Left ventricle myocardium inferior (tissue), 1 donor: ENCODE measurements around the gene DHDDS. TPM values are rescaled to one million over a fixed set of nuclear protein-coding genes. Genes with fewer than 3 reads are reported as not detected.

Experiments used
- DNase-seq: peaks from one replicate; pipeline ENCODE4 v3.0.0-alpha.2; 2020
- H3K27ac ChIP-seq: fragments of 200-600 bp; replicated peaks from 2 replicates; pipeline ENCODE4 v1.8.0; 2021
- H3K27me3 ChIP-seq: fragments of 200-600 bp; 2 replicates; pipeline ENCODE4 v1.8.0; 2021; ENCODE audit warnings: low read depth
- H3K36me3 ChIP-seq: fragments of 200-600 bp; 2 replicates; pipeline ENCODE4 v1.8.0; 2021
- H3K4me1 ChIP-seq: fragments of 200-600 bp; 2 replicates; pipeline ENCODE4 v1.8.0; 2021
- H3K4me3 ChIP-seq: fragments of 200-600 bp; 2 replicates; pipeline ENCODE4 v1.8.0; 2021; ENCODE audit warnings: mild to moderate bottlenecking, moderate library complexity
- H3K9me3 ChIP-seq: fragments of 200-600 bp; replicated peaks from 2 replicates; pipeline ENCODE4 v1.8.0; 2021
- intact Hi-C: fragments of 100-400 bp; cut with micrococcal nuclease; formaldehyde crosslinking; loops from one replicate; pipeline ENCODE4 v1.11.0; 2022
- total RNA-seq: library from RNA; stranded (reverse); fragmentation: NEBNext Ultra II Directional; extraction: Animal tissue kit (Norgen Biotek cat#: 25700); gene quantifications from one replicate; pipeline ENCODE4 v1.2.1, GENCODE V29; 2021
- TF ChIP-seq, protein P1 (sequence below): fragments of 200-600 bp; IDR thresholded peaks from 2 replicates; pipeline ENCODE4 v1.8.0; 2021; ENCODE audit warnings: antibody characterized with exemption, mild to moderate bottlenecking, borderline replicate concordance
- donor health status: DM: no; HTN: yes; CAD: no; lungs with severe emphysema.

The DHDDS gene
- total RNA-seq, 1 donor from 2014 or later, result 27.9 TPM

DNA sequence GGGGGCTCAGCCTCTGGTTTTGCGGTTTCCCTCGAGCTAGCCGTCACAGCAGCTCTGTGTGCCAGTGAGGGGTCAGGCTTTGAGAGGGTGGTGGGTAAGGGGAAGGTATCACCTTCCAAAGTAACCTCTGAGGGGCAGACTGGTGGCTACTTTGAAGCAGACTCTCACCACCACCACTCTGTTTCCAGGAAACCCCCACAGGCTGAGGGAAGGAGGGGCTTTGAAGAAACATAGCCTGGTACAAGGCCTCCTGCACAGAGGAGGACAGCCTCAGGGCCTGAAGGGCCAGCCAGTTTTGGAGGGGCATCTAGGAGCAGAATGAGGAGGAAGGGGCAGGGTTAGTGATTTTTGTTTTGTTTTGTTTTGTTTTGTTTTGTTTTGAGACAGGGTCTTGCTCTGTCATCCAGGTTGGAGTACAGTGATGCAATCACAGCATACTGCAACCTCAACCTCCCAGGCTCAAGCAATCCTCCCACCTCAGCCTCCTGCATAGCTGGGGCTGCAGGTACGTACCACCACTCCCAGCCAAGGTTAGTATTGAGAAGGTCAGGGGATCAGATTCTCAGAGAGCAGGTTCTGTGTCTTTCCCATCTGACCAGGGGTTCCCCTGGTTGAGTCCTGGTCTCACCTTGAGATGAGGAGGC lies 42.4 kb upstream of the DHDDS start:
- intact Hi-C loops, result no loop called here
- H3K4me1 ChIP-seq, result no peaks in the 10 kb centered on the region
- H3K27me3 ChIP-seq, result peaks cover 75% of the 10 kb centered on the region
- TF ChIP-seq, protein P1, sequence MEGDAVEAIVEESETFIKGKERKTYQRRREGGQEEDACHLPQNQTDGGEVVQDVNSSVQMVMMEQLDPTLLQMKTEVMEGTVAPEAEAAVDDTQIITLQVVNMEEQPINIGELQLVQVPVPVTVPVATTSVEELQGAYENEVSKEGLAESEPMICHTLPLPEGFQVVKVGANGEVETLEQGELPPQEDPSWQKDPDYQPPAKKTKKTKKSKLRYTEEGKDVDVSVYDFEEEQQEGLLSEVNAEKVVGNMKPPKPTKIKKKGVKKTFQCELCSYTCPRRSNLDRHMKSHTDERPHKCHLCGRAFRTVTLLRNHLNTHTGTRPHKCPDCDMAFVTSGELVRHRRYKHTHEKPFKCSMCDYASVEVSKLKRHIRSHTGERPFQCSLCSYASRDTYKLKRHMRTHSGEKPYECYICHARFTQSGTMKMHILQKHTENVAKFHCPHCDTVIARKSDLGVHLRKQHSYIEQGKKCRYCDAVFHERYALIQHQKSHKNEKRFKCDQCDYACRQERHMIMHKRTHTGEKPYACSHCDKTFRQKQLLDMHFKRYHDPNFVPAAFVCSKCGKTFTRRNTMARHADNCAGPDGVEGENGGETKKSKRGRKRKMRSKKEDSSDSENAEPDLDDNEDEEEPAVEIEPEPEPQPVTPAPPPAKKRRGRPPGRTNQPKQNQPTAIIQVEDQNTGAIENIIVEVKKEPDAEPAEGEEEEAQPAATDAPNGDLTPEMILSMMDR, result no peak
- no peaks in the 10 kb centered on the region for H3K9me3 ChIP-seq
- H3K27ac ChIP-seq, result no peak overlapping the region
- DNase-seq, result no peak
- no peaks in the 10 kb centered on the region for H3K36me3 ChIP-seq
- no peak overlapping the region for H3K4me3 ChIP-seq

DNA sequence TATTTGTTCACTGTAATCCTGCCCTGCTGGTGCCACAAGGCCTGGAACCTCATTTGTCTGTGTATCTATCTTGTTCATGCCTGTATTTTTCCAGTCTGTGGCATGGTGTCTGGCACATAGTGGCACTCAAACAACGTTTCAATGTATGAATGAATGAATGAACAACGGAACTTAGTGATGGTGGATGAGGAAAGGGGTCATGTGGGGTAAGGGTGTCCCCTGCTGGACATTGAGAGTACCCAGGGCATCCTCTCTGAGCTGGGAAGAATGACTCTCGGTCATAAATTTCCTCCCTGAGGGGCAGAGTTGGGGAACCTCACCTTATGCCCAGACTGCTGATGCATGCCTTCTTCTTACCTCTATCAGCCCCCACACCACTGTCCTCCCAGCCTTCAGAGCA lies 40.7 kb upstream of the DHDDS start:
- DNase-seq, result no peak
- no peak overlapping the region for H3K4me3 ChIP-seq
- H3K4me1 ChIP-seq, result no peaks in the 10 kb centered on the region
- intact Hi-C loops, result no loop called here
- H3K36me3 ChIP-seq, result no peaks in the 10 kb centered on the region
- H3K27me3 ChIP-seq, result peaks cover 60% of the 10 kb centered on the region
- TF ChIP-seq, protein P1, result no peak
- no peak overlapping the region for H3K27ac ChIP-seq
- no peaks in the 10 kb centered on the region for H3K9me3 ChIP-seq

DNA sequence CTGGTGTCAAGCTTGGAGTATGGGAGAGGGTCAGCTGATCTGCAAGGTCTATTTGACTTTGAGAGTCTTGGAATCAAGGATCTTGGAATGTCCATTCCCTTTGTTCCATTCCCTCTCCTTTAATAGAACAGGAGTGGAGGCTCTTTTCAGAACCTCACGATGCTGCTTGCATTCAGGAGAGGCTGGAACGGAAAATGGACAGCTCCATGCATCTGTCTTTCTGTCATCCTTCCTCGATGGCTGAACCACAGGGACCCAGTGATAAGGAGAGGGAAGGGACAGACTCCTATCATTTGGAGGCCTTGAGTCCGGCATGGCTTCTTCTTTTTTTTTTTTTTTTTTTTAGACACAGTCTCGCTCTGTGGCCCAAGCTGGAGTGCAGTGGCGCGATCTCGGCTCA lies 36.4 kb upstream of the DHDDS start:
- Histone ChIP-seq H3K4me1 (no peaks in the 10 kb centered on the region), H3K4me3 (no peak overlapping the region), H3K9me3 (no peaks in the 10 kb centered on the region), H3K27me3 (peaks cover 28% of the 10 kb centered on the region), H3K27ac (no peak overlapping the region), H3K36me3 (no peaks in the 10 kb centered on the region)
- DNase-seq, result no peak
- TF ChIP-seq, protein P1, result no peak
- intact Hi-C loops, result no loop called here

DNA sequence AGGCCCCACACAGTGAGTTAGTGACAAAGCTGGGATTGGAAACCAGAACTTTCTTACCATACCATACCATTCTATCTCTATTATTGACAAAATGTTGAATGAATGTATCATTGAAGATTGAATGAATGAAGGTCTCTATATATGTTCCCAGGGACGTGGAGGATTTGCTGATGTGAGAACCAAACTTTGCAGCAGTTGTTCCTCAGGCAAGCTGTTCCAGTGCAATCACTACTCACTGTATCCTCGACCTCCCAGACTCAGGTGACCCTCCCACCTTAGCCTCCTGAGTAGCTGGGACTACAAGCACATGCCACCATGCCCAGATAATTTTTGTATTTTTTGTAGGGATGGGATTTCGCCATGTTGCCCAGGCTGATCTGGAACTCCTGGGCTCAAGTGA lies 33.1 kb upstream of the DHDDS start:
- no peak for DNase-seq
- Histone ChIP-seq H3K27ac (no peak overlapping the region), H3K27me3 (peaks cover 41% of the 10 kb centered on the region), H3K4me1 (no peaks in the 10 kb centered on the region), H3K4me3 (no peak overlapping the region), H3K9me3 (no peaks in the 10 kb centered on the region), H3K36me3 (no peaks in the 10 kb centered on the region)
- intact Hi-C loops, result no loop called here
- TF ChIP-seq, protein P1, result no peak

DNA sequence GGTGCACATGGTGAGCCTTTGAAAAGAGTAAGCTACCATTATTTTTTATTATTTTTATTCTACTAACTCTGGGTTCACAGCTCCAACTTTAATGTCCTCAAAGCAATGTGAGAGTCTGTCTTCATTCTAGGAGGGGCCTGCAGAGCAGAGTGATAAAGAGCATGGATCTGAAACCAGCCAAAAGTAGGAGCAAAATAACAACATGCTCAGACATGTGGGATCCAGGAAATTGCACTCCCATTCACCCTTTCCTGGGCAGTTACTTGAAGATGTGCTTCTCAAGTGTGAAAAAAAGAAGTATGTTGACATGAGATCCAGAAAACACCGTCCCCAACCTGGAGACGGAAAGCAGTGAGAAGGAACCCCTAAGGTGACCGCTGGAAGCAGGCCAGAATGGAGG lies 30.2 kb upstream of the DHDDS start:
- DNase-seq, result no peak
- Histone ChIP-seq H3K36me3 (no peaks in the 10 kb centered on the region), H3K4me1 (no peaks in the 10 kb centered on the region), H3K27ac (no peak overlapping the region), H3K4me3 (no peak overlapping the region), H3K27me3 (peaks cover 66% of the 10 kb centered on the region), H3K9me3 (no peaks in the 10 kb centered on the region)
- intact Hi-C loops, result no loop called here
- TF ChIP-seq, protein P1, result no peak
